HepG2 (cell line): Measurements from ENCODE around the gene RAC3.

ENCODE experiments used
- CTCF ChIP-seq: sonication (generic); formaldehyde crosslinking; IDR thresholded peaks from 2 replicates; pipeline ENCODE4 v1.5.0; 2020; ENCODE audit warnings: mild to moderate bottlenecking, missing genetic modification reagents, moderate library complexity
- ZNF326 ChIP-seq: sonication (generic); formaldehyde crosslinking; IDR thresholded peaks from 2 replicates; pipeline ENCODE4 v1.4.0; 2020; ENCODE audit warnings: missing genetic modification reagents, borderline replicate concordance

- TF ChIP-seq ZNF326 (CRISPR knock-in tag) (no peak), CTCF (CRISPR knock-in tag) (no peak)
Measured at GRCh38 chr17:82051776-82052637, 20.5 kb downstream of the RAC3 start, which contains the start of the genes GPS1 and RFNG.
